OCI-LY3 (cell line): ENCODE data around the gene IGSF5.

ENCODE experiments used
- CTCF ChIP-seq: fragments of 200-600, 300-600 bp; sonication (generic); IDR thresholded peaks from 2 replicates; pipeline ENCODE4 v1.5.1; 2014; ENCODE audit warnings: antibody characterized with exemption, low read length, low read depth
- EZH2phosphoT487 ChIP-seq: fragments of 200-600 bp; shearing (Covaris generic); IDR thresholded peaks from 2 replicates; pipeline ENCODE4 v1.6.1; 2018; ENCODE audit warnings: antibody characterized with exemption, mixed run types, low read depth

- TF ChIP-seq CTCF (no peak), EZH2phosphoT487 (no peak)
Observed at GRCh38 chr21:39847877-39848276, 102.9 kb downstream of the IGSF5 start.
